ENCODE results near the gene UHRF1.

Gene UHRF1

GRCh38 chr19:4991996-4992698, 82.8 kb downstream of the UHRF1 start:
- DNase-seq = no peak

GRCh38 chr19:4993683-4994082, 84.4 kb downstream of the UHRF1 start:
- no peak for DNase-seq

- DNase-seq = no peak
These were observed 87.4 kb downstream of the UHRF1 start for GRCh38 chr19:4996701-4997100.

- no peak for DNase-seq
These were observed 88.0 kb downstream of the UHRF1 start for GRCh38 chr19:4997297-4997696.

- no peak for DNase-seq
These were observed 90.9 kb downstream of the UHRF1 start for GRCh38 chr19:5000120-5000611.

- DNase-seq = peak; percentile 22 to 32
These were observed 92.3 kb downstream of the UHRF1 start for GRCh38 chr19:5001615-5002014.

GRCh38 chr19:5002143-5002542, 92.8 kb downstream of the UHRF1 start:
- DNase-seq = no peak

- DNase-seq = no peak
These were observed 94.5 kb downstream of the UHRF1 start for GRCh38 chr19:5003781-5004180.

- no peak for DNase-seq
These were observed 95.8 kb downstream of the UHRF1 start for GRCh38 chr19:5005096-5005495.

- no peak for DNase-seq
These were observed 96.9 kb downstream of the UHRF1 start for GRCh38 chr19:5006201-5006600.

GRCh38 chr19:5006821-5007220, 97.5 kb downstream of the UHRF1 start:
- DNase-seq = no peak

Data from SHP77 (cell line).